GM23338 (cell line): ENCODE results near the gene SFXN5. TPM values are rescaled to one million over a fixed set of nuclear protein-coding genes. Genes with fewer than 3 reads are reported as not detected.

ENCODE experiments used
- ATAC-seq: fragments of 200-7000 bp; cut with Tn5 transposase; 3 replicates; pipeline ENCODE4 v1.9.1; 2020
- DNase-seq: peaks from one replicate; pipeline ENCODE4 v3.0.0-alpha.2; 2015; ENCODE audit warnings: low spot score
- H2AFZ ChIP-seq: fragments of 200-600 bp; sonication (generic); 2 replicates; pipeline ENCODE4 v1.8.0; 2016; ENCODE audit warnings: antibody characterized with exemption, mild to moderate bottlenecking, moderate library complexity
- H3F3A ChIP-seq: fragments of 200-600 bp; sonication (generic); replicated peaks from 2 replicates; pipeline ENCODE4 v1.8.0; 2017; ENCODE audit warnings: antibody characterized with exemption, mixed run types, low read depth
- H3K27ac ChIP-seq: fragments of 200-600 bp; sonication (generic); 2 replicates; pipeline ENCODE4 v1.6.1; 2016; ENCODE audit warnings: low read depth
- H3K27me3 ChIP-seq: fragments of 200-600 bp; sonication (generic); 2 replicates; pipeline ENCODE4 v1.8.0; 2016; ENCODE audit warnings: mild to moderate bottlenecking, mixed run types, moderate library complexity; ENCODE audit not compliant: insufficient read depth
- H3K36me3 ChIP-seq: fragments of 200-600 bp; sonication (generic); 2 replicates; pipeline ENCODE4 v1.8.0; 2016; ENCODE audit warnings: mild to moderate bottlenecking; ENCODE audit not compliant: insufficient read depth
- H3K4me1 ChIP-seq: fragments of 200-600 bp; sonication (generic); 2 replicates; pipeline ENCODE4 v1.8.0; 2016; ENCODE audit warnings: mild to moderate bottlenecking, moderate library complexity; ENCODE audit not compliant: insufficient read depth
- H3K4me2 ChIP-seq: fragments of 200-600 bp; sonication (generic); 2 replicates; pipeline ENCODE4 v1.7.1; 2017; ENCODE audit warnings: mixed run types
- H3K4me3 ChIP-seq: fragments of 200-600 bp; sonication (generic); 2 replicates; pipeline ENCODE4 v1.6.1; 2016; ENCODE audit warnings: mixed run types
- H3K79me2 ChIP-seq: fragments of 200-600 bp; sonication (generic); replicated peaks from 2 replicates; pipeline ENCODE4 v1.8.0; 2017; ENCODE audit warnings: mild to moderate bottlenecking; ENCODE audit not compliant: insufficient read depth
- H3K9me2 ChIP-seq: fragments of 200-600 bp; sonication (generic); 2 replicates; pipeline ENCODE4 v1.8.0; 2017; ENCODE audit not compliant: insufficient read depth
- H4K20me1 ChIP-seq: fragments of 200-600 bp; sonication (generic); replicated peaks from 2 replicates; pipeline ENCODE4 v1.8.0; 2017; ENCODE audit warnings: mild to moderate bottlenecking; ENCODE audit not compliant: insufficient read depth
- H3K27ac Mint-ChIP-seq: 2 replicates; pipeline ENCODE4 v1.8.0; 2020; ENCODE audit warnings: inconsistent platforms, mild to moderate bottlenecking, moderate library complexity, mixed read lengths
- H3K27me3 Mint-ChIP-seq: 3 replicates; pipeline ENCODE4 v1.8.0; 2022; ENCODE audit warnings: low read depth, mild to moderate bottlenecking, moderate library complexity, mixed read lengths, inconsistent platforms; ENCODE audit not compliant: insufficient read depth, poor library complexity
- H3K36me3 Mint-ChIP-seq: 3 replicates; pipeline ENCODE4 v1.8.0; 2021; ENCODE audit warnings: low read depth, mild to moderate bottlenecking, inconsistent platforms, moderate library complexity, mixed read lengths
- H3K4me1 Mint-ChIP-seq: 3 replicates; pipeline ENCODE4 v1.8.0; 2020; ENCODE audit warnings: mild to moderate bottlenecking, inconsistent platforms, mixed read lengths
- H3K4me3 Mint-ChIP-seq: 3 replicates; pipeline ENCODE4 v1.8.0; 2021; ENCODE audit warnings: moderate library complexity, mild to moderate bottlenecking, inconsistent platforms, mixed read lengths
- H3K9me3 Mint-ChIP-seq: 3 replicates; pipeline ENCODE4 v1.8.0; 2020; ENCODE audit warnings: moderate library complexity, mild to moderate bottlenecking, inconsistent platforms, mixed read lengths
- CTCF ChIP-seq, 2 experiments: fragments of 200-600 bp in 1 of 2; sonication (generic) in 1 of 2; conservative IDR thresholded peaks; 2 replicates each; pipeline versions ENCODE4 v1.5.1 to v1.6.1; 2016 to 2017; ENCODE audit warnings: antibody characterized with exemption in 2 of 2, low read depth in 2 of 2, mild to moderate bottlenecking in 2 of 2, moderate library complexity in 1 of 2
- ETS1 ChIP-seq: IDR thresholded peaks from 2 replicates; pipeline ENCODE4 v1.6.1; 2016; ENCODE audit warnings: antibody characterized with exemption
- EZH2 ChIP-seq: fragments of 200-600 bp; sonication (generic); IDR thresholded peaks from one replicate; pipeline ENCODE4 v1.8.0; 2017; ENCODE audit warnings: antibody characterized with exemption, mild to moderate bottlenecking, low read depth; ENCODE audit not compliant: unreplicated experiment
- EZH2phosphoT487 ChIP-seq: fragments of 200-600 bp; sonication (generic); IDR thresholded peaks from one replicate; pipeline ENCODE4 v1.8.1; 2018; ENCODE audit warnings: antibody characterized with exemption; ENCODE audit not compliant: unreplicated experiment
- JUNB ChIP-seq: IDR thresholded peaks from one replicate; pipeline ENCODE4 v1.6.1; 2016; ENCODE audit warnings: antibody characterized with exemption; ENCODE audit not compliant: unreplicated experiment
- NANOG ChIP-seq: IDR thresholded peaks from 2 replicates; pipeline ENCODE4 v1.6.1; 2016; ENCODE audit warnings: antibody characterized with exemption, borderline replicate concordance
- POLR2AphosphoS5 ChIP-seq: IDR thresholded peaks from 2 replicates; pipeline ENCODE4 v1.6.1; 2016; ENCODE audit warnings: antibody characterized with exemption, low read depth
- STAT1 ChIP-seq: IDR thresholded peaks from one replicate; pipeline ENCODE4 v1.6.1; 2016; ENCODE audit warnings: antibody characterized with exemption; ENCODE audit not compliant: unreplicated experiment
- ZNF114 ChIP-seq: fragments of 250-450 bp; sonication (Bioruptor Pico); IDR thresholded peaks from 2 replicates; pipeline ENCODE4 v1.5.0; 2020; ENCODE audit warnings: mild to moderate bottlenecking, moderate library complexity
- ZNF331 ChIP-seq: fragments of 250-450 bp; sonication (Bioruptor Pico); IDR thresholded peaks from 2 replicates; pipeline ENCODE4 v1.5.0; 2020; ENCODE audit warnings: low read depth, mild to moderate bottlenecking, moderate library complexity
- polyA plus RNA-seq: library from polyadenylated mRNA; unstranded; fragments of >200 nt; fragmentation: Nextera tagmentation; extraction: Ambion mirVana; gene quantifications from 2 replicates; pipeline ENCODE4 v1.2.1, GENCODE V29; 2016
- total RNA-seq: library from RNA; depleted of rRNA; stranded (reverse); fragments of >200 nt; shearing (Covaris generic); gene quantifications from 2 replicates; pipeline ENCODE4 v1.2.3, GENCODE V29; 2014
- TF ChIP-seq, protein P1 (sequence below): fragments of 250-450 bp; sonication (Bioruptor Pico); IDR thresholded peaks from 2 replicates; pipeline ENCODE4 v1.5.0; 2020; ENCODE audit warnings: mild to moderate bottlenecking, moderate library complexity
- TF ChIP-seq, protein P2 (sequence below): IDR thresholded peaks from one replicate; pipeline ENCODE4 v1.6.1; 2018; ENCODE audit warnings: antibody characterized with exemption; ENCODE audit not compliant: unreplicated experiment

Gene SFXN5
- total and polyA plus RNA-seq, 2 experiments from 2014 or later = 23.6 to 25.8 TPM

- Mint-ChIP-seq H3K27ac (0 out of 2 replicates have a peak overlapping the region, but pooled peaks have one; percentile 31), H3K4me3 (no peak overlapping the region), H3K27me3 (peaks cover 8% of the 10 kb centered on the region), H3K4me1 (peaks cover 22% of the 10 kb centered on the region), H3K9me3 (no peaks in the 10 kb centered on the region), H3K36me3 (no peaks in the 10 kb centered on the region)
- Histone ChIP-seq H2AFZ (no peak overlapping the region), H3K4me1 (no peaks in the 10 kb centered on the region), H3K27ac (no peak overlapping the region), H3K9me2 (no peaks in the 10 kb centered on the region), H3F3A (no peaks in the 10 kb centered on the region), H3K27me3 (no peaks in the 10 kb centered on the region), H3K4me3 (no peak overlapping the region), H4K20me1 (peaks cover 3% of the 10 kb centered on the region), H3K4me2 (no peak overlapping the region), H3K79me2 (0 out of 2 replicates have a peak, but pooled peaks cover 2% of the 10 kb centered on the region), H3K36me3 (no peaks in the 10 kb centered on the region)
- TF ChIP-seq EZH2 (no peak), POLR2AphosphoS5 (no peak), ZNF114 (no peak), JUNB (no peak), ETS1 (no peak), ZNF331 (no peak), CTCF (conservative IDR thresholded peaks at IDR 0.05; ENCODE audit: low read depth in 2 of 2) (no peak), STAT1 (no peak), EZH2phosphoT487 (no peak), NANOG (no peak)
- TF ChIP-seq, protein P1, sequence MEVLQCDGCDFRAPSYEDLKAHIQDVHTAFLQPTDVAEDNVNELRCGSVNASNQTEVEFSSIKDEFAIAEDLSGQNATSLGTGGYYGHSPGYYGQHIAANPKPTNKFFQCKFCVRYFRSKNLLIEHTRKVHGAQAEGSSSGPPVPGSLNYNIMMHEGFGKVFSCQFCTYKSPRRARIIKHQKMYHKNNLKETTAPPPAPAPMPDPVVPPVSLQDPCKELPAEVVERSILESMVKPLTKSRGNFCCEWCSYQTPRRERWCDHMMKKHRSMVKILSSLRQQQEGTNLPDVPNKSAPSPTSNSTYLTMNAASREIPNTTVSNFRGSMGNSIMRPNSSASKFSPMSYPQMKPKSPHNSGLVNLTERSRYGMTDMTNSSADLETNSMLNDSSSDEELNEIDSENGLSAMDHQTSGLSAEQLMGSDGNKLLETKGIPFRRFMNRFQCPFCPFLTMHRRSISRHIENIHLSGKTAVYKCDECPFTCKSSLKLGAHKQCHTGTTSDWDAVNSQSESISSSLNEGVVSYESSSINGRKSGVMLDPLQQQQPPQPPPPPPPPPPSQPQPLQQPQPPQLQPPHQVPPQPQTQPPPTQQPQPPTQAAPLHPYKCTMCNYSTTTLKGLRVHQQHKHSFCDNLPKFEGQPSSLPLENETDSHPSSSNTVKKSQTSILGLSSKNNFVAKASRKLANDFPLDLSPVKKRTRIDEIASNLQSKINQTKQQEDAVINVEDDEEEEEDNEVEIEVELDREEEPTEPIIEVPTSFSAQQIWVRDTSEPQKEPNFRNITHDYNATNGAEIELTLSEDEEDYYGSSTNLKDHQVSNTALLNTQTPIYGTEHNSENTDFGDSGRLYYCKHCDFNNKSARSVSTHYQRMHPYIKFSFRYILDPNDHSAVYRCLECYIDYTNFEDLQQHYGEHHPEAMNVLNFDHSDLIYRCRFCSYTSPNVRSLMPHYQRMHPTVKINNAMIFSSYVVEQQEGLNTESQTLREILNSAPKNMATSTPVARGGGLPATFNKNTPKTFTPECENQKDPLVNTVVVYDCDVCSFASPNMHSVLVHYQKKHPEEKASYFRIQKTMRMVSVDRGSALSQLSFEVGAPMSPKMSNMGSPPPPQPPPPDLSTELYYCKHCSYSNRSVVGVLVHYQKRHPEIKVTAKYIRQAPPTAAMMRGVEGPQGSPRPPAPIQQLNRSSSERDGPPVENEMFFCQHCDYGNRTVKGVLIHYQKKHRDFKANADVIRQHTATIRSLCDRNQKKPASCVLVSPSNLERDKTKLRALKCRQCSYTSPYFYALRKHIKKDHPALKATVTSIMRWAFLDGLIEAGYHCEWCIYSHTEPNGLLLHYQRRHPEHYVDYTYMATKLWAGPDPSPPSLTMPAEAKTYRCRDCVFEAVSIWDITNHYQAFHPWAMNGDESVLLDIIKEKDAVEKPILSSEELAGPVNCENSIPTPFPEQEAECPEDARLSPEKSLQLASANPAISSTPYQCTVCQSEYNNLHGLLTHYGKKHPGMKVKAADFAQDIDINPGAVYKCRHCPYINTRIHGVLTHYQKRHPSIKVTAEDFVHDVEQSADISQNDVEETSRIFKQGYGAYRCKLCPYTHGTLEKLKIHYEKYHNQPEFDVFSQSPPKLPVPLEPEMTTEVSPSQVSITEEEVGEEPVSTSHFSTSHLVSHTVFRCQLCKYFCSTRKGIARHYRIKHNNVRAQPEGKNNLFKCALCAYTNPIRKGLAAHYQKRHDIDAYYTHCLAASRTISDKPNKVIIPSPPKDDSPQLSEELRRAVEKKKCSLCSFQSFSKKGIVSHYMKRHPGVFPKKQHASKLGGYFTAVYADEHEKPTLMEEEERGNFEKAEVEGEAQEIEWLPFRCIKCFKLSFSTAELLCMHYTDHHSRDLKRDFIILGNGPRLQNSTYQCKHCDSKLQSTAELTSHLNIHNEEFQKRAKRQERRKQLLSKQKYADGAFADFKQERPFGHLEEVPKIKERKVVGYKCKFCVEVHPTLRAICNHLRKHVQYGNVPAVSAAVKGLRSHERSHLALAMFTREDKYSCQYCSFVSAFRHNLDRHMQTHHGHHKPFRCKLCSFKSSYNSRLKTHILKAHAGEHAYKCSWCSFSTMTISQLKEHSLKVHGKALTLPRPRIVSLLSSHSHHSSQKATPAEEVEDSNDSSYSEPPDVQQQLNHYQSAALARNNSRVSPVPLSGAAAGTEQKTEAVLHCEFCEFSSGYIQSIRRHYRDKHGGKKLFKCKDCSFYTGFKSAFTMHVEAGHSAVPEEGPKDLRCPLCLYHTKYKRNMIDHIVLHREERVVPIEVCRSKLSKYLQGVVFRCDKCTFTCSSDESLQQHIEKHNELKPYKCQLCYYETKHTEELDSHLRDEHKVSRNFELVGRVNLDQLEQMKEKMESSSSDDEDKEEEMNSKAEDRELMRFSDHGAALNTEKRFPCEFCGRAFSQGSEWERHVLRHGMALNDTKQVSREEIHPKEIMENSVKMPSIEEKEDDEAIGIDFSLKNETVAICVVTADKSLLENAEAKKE (CRISPR knock-in tag) = no peak
- TF ChIP-seq, protein P2, sequence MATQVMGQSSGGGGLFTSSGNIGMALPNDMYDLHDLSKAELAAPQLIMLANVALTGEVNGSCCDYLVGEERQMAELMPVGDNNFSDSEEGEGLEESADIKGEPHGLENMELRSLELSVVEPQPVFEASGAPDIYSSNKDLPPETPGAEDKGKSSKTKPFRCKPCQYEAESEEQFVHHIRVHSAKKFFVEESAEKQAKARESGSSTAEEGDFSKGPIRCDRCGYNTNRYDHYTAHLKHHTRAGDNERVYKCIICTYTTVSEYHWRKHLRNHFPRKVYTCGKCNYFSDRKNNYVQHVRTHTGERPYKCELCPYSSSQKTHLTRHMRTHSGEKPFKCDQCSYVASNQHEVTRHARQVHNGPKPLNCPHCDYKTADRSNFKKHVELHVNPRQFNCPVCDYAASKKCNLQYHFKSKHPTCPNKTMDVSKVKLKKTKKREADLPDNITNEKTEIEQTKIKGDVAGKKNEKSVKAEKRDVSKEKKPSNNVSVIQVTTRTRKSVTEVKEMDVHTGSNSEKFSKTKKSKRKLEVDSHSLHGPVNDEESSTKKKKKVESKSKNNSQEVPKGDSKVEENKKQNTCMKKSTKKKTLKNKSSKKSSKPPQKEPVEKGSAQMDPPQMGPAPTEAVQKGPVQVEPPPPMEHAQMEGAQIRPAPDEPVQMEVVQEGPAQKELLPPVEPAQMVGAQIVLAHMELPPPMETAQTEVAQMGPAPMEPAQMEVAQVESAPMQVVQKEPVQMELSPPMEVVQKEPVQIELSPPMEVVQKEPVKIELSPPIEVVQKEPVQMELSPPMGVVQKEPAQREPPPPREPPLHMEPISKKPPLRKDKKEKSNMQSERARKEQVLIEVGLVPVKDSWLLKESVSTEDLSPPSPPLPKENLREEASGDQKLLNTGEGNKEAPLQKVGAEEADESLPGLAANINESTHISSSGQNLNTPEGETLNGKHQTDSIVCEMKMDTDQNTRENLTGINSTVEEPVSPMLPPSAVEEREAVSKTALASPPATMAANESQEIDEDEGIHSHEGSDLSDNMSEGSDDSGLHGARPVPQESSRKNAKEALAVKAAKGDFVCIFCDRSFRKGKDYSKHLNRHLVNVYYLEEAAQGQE = no peak
- DNase-seq (no peak), ATAC-seq (no peak)
Measured at GRCh38 chr2:73089270-73090030, 17.9 kb upstream of the SFXN5 start.
